ENCODE results near the gene IFNL2. TPM values are rescaled to one million over a fixed set of nuclear protein-coding genes. Genes with fewer than 3 reads are reported as not detected.

Gene IFNL2
- total and polyA plus RNA-seq, 9 of the 15 experiments (the other 6 are each of a cell fraction or from before 2014, with no cell fraction given) = not detected

DNA sequence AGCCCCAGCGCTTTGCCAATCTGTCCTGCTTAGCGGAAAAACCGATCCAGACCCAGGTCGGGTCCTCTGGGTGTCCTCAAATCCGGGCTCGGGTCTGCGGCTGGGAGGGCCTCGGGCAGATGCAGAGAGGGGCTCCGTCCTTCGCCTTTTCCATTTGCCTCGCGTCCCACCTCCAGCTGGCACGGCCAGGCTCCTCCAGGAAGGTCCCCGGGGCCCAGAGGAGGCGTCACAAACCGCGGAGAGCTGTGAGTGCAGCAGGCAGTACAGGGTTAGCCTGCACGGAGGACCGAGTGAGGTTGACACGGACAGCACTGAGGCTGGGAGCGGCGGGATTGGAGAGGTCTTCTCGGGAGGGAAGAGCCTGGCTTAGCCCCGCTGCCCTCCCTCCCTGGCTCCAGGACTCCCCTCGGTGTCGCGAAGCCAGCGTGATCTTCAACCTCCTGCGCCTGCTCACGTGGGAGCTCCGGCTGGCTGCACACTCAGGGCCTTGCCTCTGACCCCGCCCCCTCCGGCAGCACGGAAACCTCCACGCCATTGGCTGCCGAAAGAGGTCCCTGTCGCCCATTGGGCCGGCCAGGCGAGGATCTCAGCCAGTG is 2.8 kb upstream of the IFNL2 start:
- H3K4me3 ChIP-seq = no peak overlapping the region
- H3K4me2 ChIP-seq (ENCODE audit: insufficient read depth, low read length) = no peak overlapping the region
- ChIA-PET POLR2A (no interaction called here), CTCF (ENCODE audit: low intra/inter-chr PET ratio) (no interaction called here)
- H3K36me3 ChIP-seq (ENCODE audit: control insufficient read depth, insufficient read depth, low read length) = no peaks in the 10 kb centered on the region
- no peak overlapping the region for H3K27ac ChIP-seq (ENCODE audit: extremely low read depth, low read depth, low read length)
- no TSS peak for BruUV-seq (replicated peaks)
- H3K9me1 ChIP-seq (ENCODE audit: control insufficient read depth, insufficient read depth, low read length) = no peaks in the 10 kb centered on the region
- in situ Hi-C loops (cut with MboI) (no loop called here), intact Hi-C loops (cut with micrococcal nuclease) (no loop called here)
- FAIRE-seq (no peak), DNase-seq (ENCODE audit: extremely low read depth in 1 of 4, low spot score in 3 of 4) (peak in 1 of 4 experiments; percentile 22), ATAC-seq (peak; percentile 32; the same call in 1 of the 3 replicates)
- no peak overlapping the region for H2AFZ ChIP-seq (ENCODE audit: low read depth, low read length)
- no peaks in the 10 kb centered on the region for H3K9me3 ChIP-seq (replicated peaks; ENCODE audit: control insufficient read depth, insufficient read depth, low read depth, low read length)
- H3K4me1 ChIP-seq (replicated peaks in 1 of 2; ENCODE audit: control insufficient read depth in 2 of 2, insufficient read depth in 2 of 2, low read length in 2 of 2) = peaks cover 0 to 22% of the 10 kb centered on the region in 2 experiments; a peak in 1 of 5 replicates
- no peaks in the 10 kb centered on the region for H3K79me2 ChIP-seq (ENCODE audit: control insufficient read depth, insufficient read depth, low read length)
- H4K20me1 ChIP-seq (replicated peaks; ENCODE audit: control insufficient read depth, insufficient read depth, low read length) = no peaks in the 10 kb centered on the region
- no peak overlapping the region for H3K9ac ChIP-seq (ENCODE audit: insufficient read depth in 1 of 2, low read depth in 2 of 2, low read length in 2 of 2)
- WGBS (ENCODE audit: insufficient coverage, low coverage, missing lambda C conversion rate) = 62% methylated on average over 22 of the region's 39 CpGs
- H3K27me3 ChIP-seq (ENCODE audit: control insufficient read depth in 2 of 2, insufficient read depth in 2 of 2, low read length in 2 of 2) = no peaks in the 10 kb centered on the region; a peak in 1 of 5 replicates
- TF ChIP-seq STAG1 (CRISPR knock-in tag; IDR thresholded peaks at IDR 0.05; ENCODE audit: borderline replicate concordance) = no peak
- TF ChIP-seq POLR3A (IDR thresholded peaks at IDR 0.05; ENCODE audit: borderline replicate concordance, extremely low read depth, insufficient read depth, insufficient read length) = no peak
- TF ChIP-seq HMGN3 (IDR thresholded peaks at IDR 0.05; ENCODE audit: borderline replicate concordance, extremely low read depth, insufficient read length, low read depth, low read length) = no peak
- TF ChIP-seq NR1H2 (CRISPR knock-in tag; IDR thresholded peaks at IDR 0.05) = no peak
- TF ChIP-seq ZBTB11 (CRISPR knock-in tag; IDR thresholded peaks at IDR 0.05) = no peak
- TF ChIP-seq CLOCK (CRISPR knock-in tag; IDR thresholded peaks at IDR 0.05; ENCODE audit: borderline replicate concordance) = no peak
- no peak for TF ChIP-seq SFPQ (IDR thresholded peaks at IDR 0.05; ENCODE audit: low read depth, low read length)
- TF ChIP-seq HNRNPK (IDR thresholded peaks at IDR 0.05; ENCODE audit: low read depth, low read length, poor library complexity, severe bottlenecking) = no peak
- no peak for TF ChIP-seq IFI16 (CRISPR knock-in tag; IDR thresholded peaks at IDR 0.05)
- no peak for TF ChIP-seq BRF1 (IDR thresholded peaks at IDR 0.05; ENCODE audit: borderline replicate concordance, extremely low read depth, insufficient read length)
- TF ChIP-seq TEAD4 (IDR thresholded peaks at IDR 0.05; ENCODE audit: low read length) = no peak
- TF ChIP-seq TEAD4 (CRISPR knock-in tag; IDR thresholded peaks at IDR 0.05; ENCODE audit: borderline replicate concordance) = no peak
- no peak for TF ChIP-seq RHOXF2B (CRISPR knock-in tag; conservative IDR thresholded peaks at IDR 0.05)

Data from K562 (cell line).